Effector memory CD8-positive, alpha-beta T cell (primary cell): ENCODE measurements around the gene SMIM11.
"Not testable (repeated sequence)": the region's sequence is repeated elsewhere in the genome, so short reads cannot be mapped to it uniquely, and the experiment has no call there.

Source experiments
- ATAC-seq: fragments of 150-1000 bp; cut with Tn5 transposase; replicated peaks from 2 replicates; pipeline ENCODE4 v1.10.0; 2021; ENCODE audit warnings: mild to moderate bottlenecking, moderate library complexity
- DNase-seq, 3 experiments: peaks; one replicate each; pipeline ENCODE4 v3.0.0; 2021
- H3K27ac Mint-ChIP-seq, 2 donors: one replicate each; pipeline ENCODE4 v1.8.0; 2022; ENCODE audit warnings: mild to moderate bottlenecking in 2 of 2, mixed read lengths in 2 of 2, moderate library complexity in 2 of 2
- H3K27me3 Mint-ChIP-seq, 2 donors: one replicate each; pipeline ENCODE4 v1.8.0; 2022; ENCODE audit warnings: mixed read lengths in 2 of 2
- H3K36me3 Mint-ChIP-seq: one replicate; pipeline ENCODE4 v1.8.0; 2022; ENCODE audit warnings: mild to moderate bottlenecking, moderate library complexity, mixed read lengths; ENCODE audit not compliant: insufficient read depth
- H3K4me1 Mint-ChIP-seq, 2 donors: one replicate each; pipeline ENCODE4 v1.8.0; 2022; ENCODE audit warnings: low read depth in 2 of 2, mixed read lengths in 2 of 2
- H3K4me3 Mint-ChIP-seq, 2 donors: one replicate each; pipeline ENCODE4 v1.8.0; 2022; ENCODE audit warnings: mild to moderate bottlenecking in 2 of 2, mixed read lengths in 2 of 2, moderate library complexity in 2 of 2
- H3K9me3 Mint-ChIP-seq, 2 donors: one replicate each; pipeline ENCODE4 v1.8.0; 2022; ENCODE audit warnings: mixed read lengths in 2 of 2

SMIM11 gene

DNA sequence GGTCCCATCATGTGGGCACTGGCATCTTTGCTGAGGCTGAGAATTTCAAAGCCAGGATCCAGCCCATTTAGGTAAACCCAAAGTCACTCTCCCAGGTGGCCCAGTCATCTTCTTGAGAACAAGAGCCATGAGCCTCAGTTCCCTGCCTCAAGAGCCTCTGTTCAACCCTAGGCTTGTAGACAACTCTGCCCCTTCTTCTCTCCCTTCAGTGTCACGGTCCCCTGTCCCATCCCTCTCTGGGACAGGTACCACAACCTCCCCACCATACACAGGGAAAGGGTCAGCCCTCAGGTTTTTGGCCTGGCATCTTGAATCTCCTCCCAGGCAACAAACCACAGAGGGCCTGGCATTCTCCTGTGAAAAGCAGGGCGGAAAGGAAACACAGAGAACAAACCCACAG is 30.4 kb downstream of the SMIM11 start:
- H3K4me3 Mint-ChIP-seq, DNase-seq, H3K27ac Mint-ChIP-seq, H3K36me3 Mint-ChIP-seq, H3K9me3 Mint-ChIP-seq, H3K4me1 Mint-ChIP-seq, H3K27me3 Mint-ChIP-seq: not testable (repeated sequence)
- peak; percentile 54 for ATAC-seq

DNA sequence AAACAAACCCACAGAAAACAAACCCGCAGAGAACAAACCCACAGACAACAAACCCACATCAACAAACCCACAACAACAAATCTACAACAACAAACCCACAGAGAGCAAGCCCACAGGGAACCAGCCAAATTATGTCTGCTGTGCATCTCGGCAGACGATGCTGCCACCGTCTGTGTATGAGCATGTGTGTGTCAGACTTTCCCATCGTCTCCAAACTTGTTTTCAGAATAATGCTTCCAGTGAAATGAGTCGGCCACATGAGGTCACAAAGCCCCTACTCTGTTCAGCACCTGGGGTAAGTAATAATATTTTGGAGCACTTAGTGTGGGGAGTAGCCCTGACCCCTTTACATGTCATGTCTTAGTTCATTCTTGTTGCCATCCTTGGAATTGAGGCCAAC is 30.8 kb downstream of the SMIM11 start:
- H3K4me1 Mint-ChIP-seq, H3K9me3 Mint-ChIP-seq, H3K4me3 Mint-ChIP-seq, H3K36me3 Mint-ChIP-seq, H3K27me3 Mint-ChIP-seq, H3K27ac Mint-ChIP-seq, DNase-seq: not testable (repeated sequence)
- peak; percentile 76 for ATAC-seq

DNA sequence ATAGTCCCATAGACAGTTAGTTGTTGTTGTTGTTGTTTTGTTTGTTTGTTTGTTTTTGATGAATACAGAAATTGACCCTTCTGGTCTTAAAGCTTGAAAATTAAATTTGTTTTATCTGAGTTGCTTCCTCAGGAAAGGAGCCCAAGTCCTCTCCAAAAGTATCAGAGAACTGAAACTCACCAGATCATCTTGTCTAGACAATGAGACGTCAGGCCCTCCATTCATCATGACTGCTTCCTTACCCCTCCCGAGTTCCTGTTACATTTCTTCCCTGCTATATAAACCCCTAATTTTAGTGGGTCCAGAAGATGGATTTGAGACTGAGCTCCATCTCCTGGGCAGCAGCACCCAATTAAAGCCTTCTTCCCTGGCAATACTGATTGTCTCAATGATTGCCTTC is 31.4 kb downstream of the SMIM11 start:
- not testable (repeated sequence) for H3K4me3 Mint-ChIP-seq, H3K36me3 Mint-ChIP-seq, H3K9me3 Mint-ChIP-seq, H3K27ac Mint-ChIP-seq, H3K27me3 Mint-ChIP-seq, DNase-seq, H3K4me1 Mint-ChIP-seq, ATAC-seq

DNA sequence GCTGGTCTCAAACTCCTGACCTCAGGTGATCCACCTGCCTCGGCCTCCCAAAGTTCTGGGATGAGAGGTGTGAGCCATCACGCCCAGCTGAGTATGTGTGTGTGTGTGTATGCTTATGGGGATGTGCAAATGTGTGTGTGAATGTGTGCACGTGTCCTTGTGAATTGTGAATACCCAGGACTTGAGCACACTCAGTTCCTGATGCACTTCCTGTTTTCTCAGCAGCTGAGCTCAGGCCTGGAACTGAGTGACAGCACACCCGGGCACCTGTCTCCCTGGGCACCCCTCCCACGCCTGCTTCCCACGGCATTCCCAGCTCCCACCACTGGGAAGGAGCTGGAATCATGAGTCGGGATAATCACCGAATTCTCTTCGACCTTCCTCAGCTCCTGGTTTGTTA is 32.0 kb downstream of the SMIM11 start:
- not testable (repeated sequence) for H3K36me3 Mint-ChIP-seq, H3K4me3 Mint-ChIP-seq, H3K27me3 Mint-ChIP-seq, ATAC-seq, H3K27ac Mint-ChIP-seq, DNase-seq, H3K4me1 Mint-ChIP-seq, H3K9me3 Mint-ChIP-seq

DNA sequence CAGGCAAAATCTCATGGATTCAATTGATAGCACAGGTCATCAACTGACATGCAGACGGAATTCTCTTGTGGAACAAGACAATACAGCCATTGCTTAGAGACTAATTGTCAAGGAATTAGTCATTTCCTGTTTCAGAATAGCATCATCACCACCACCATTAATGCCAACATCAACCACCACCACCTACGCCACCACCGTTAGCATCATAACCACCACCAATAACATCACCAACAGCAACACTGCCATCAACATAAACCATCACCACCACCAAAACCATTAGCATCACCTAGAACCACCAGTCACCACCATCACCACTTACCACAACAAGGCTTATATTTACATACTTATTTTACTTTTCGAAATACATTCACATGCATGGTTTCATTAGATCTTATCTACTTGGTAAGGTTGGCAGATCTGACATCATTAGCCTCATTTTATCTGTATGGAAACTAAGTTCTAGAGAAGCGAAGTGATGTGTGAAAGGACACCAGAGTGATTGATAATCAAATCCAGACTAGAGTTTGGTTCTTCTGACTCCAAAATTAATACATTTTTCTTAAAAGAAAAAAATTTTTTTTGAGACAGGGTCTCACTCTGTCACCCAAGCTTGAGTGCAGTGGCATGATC is 42.3 kb downstream of the SMIM11 start:
- not testable (repeated sequence) for H3K4me1 Mint-ChIP-seq, DNase-seq, H3K4me3 Mint-ChIP-seq, H3K27me3 Mint-ChIP-seq, H3K9me3 Mint-ChIP-seq, H3K27ac Mint-ChIP-seq, H3K36me3 Mint-ChIP-seq
- peak; percentile 77 for ATAC-seq

DNA sequence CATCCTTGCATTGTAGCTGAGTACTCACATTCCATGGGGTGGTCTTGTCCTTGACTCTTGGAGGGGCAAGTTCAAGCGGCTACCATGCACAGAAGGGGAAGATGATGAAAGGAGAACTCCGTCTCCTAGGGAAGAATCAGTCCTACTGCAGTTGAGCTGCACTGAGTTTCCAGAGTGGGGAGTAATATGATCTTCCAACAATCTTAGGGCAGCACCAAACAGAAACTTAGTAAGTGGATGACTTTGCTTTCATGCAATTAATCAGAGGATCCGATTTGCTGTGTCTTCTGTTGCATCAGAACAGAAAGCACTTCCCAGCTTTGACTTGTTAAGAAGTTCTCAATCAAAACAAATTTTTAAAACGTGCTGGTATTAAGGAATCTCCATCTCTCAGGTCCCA is 48.5 kb downstream of the SMIM11 start, which contains the start of gene SMIM34:
Gene SMIM34, minus strand, starts transcription at position 147 of the 400 bp plus-strand sequence. Its CDS starts 112 bp downstream, at position 35.
- H3K36me3 Mint-ChIP-seq, H3K27me3 Mint-ChIP-seq, ATAC-seq, H3K9me3 Mint-ChIP-seq, H3K4me3 Mint-ChIP-seq, H3K4me1 Mint-ChIP-seq, H3K27ac Mint-ChIP-seq, DNase-seq: not testable (repeated sequence)

DNA sequence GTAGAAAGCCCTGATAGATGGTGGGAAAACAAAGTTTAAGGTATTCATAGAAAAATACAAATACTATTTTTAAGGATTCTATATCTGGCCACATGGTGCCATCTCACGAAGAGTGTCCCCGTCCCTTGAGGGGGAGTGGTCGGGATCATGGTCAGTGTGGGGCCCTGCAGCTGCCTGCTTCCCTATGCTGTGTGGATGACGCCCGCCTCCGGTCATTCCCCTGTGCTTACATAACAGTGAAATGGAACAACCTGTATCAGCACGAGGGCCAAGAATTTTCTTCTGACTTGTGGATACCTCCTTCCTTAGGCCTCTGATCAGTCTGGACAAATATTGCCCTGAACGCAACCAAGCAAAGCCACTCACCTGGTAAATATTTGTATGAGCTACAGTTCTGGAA is 52.0 kb downstream of the SMIM11 start:
- DNase-seq, H3K27ac Mint-ChIP-seq, H3K27me3 Mint-ChIP-seq, H3K36me3 Mint-ChIP-seq, H3K4me1 Mint-ChIP-seq, H3K9me3 Mint-ChIP-seq, ATAC-seq, H3K4me3 Mint-ChIP-seq: not testable (repeated sequence)

DNA sequence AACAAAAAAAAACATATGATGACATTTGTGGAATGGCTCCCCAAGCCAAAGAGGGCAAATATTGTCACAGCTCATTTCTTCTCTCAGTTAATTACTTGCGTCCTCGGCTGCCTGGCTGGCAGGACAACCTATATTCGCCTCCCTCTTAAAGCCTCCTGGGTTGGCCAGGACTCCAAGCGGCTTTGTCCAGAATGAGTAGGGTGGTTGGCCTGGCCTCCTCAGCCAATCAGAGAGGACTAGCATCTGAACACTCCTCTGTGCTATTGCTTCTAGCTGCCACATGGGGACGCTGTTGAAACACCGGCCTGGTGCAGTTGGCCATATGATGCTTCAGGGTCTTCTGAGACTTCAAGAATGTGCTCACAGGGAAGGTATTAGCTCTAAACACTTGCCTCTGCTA is 53.1 kb downstream of the SMIM11 start:
- H3K4me1 Mint-ChIP-seq, ATAC-seq, DNase-seq, H3K27me3 Mint-ChIP-seq, H3K4me3 Mint-ChIP-seq, H3K9me3 Mint-ChIP-seq, H3K36me3 Mint-ChIP-seq, H3K27ac Mint-ChIP-seq: not testable (repeated sequence)

DNA sequence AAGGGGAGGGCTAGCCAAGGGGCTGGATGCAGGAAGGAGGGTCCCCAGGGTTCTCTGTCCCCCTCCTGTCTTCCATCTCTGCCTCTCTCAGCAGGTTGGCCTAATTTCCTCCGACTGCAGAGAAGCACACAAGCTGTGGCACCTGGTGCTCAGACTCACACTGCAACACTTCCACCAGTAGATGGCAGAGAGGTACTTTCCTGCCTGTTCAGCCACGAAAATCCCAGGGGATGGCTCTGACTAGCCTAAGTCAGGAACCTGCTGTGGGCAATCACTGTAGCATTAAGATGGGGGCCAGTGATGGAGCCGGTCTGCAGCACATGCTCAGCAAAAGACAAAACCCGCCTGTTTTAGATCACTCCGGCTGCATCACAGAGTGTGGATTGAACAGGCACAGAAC is 54.4 kb downstream of the SMIM11 start:
- not testable (repeated sequence) for H3K4me1 Mint-ChIP-seq, H3K36me3 Mint-ChIP-seq, H3K9me3 Mint-ChIP-seq, DNase-seq, ATAC-seq, H3K4me3 Mint-ChIP-seq, H3K27ac Mint-ChIP-seq, H3K27me3 Mint-ChIP-seq
